Neural cell (in vitro differentiated cells): ENCODE results near the gene ELOVL2. TPM values are rescaled to one million over a fixed set of nuclear protein-coding genes. Genes with fewer than 3 reads are reported as not detected.
"Not testable (repeated sequence)": the region's sequence is repeated elsewhere in the genome, so short reads cannot be mapped to it uniquely, and the experiment has no call there.

ENCODE experiments used
- H2AFZ ChIP-seq: fragments of 200-600, 300-800 bp; sonication (generic), shearing (Covaris generic); 2 replicates; pipeline ENCODE4 v1.6.0; 2014; ENCODE audit warnings: low read depth, mild to moderate bottlenecking, antibody characterized with exemption, low read length, moderate library complexity
- H3F3A ChIP-seq: fragments of 200-600 bp; shearing (Covaris generic); 2 replicates; pipeline ENCODE4 v1.6.1; 2016; ENCODE audit warnings: mild to moderate bottlenecking, moderate library complexity, mixed read lengths, antibody characterized with exemption, low read length; ENCODE audit not compliant: insufficient read depth, poor library complexity, severe bottlenecking
- H3K27ac ChIP-seq: fragments of 200-600, 300-800 bp; sonication (generic), shearing (Covaris generic); 2 replicates; pipeline ENCODE4 v1.5.1; 2014; ENCODE audit warnings: mild to moderate bottlenecking, low read length, moderate library complexity
- H3K27me3 ChIP-seq: fragments of 300-800, 200-600 bp; sonication (generic), shearing (Covaris generic); 2 replicates; pipeline ENCODE4 v1.6.0; 2014; ENCODE audit warnings: mild to moderate bottlenecking, low read depth, low read length, moderate library complexity; ENCODE audit not compliant: insufficient read depth
- H3K36me3 ChIP-seq: fragments of 300-800, 200-600 bp; sonication (generic), shearing (Covaris generic); 2 replicates; pipeline ENCODE4 v1.5.1; 2014; ENCODE audit warnings: mild to moderate bottlenecking, antibody characterized with exemption, low read length, moderate library complexity; ENCODE audit not compliant: insufficient read depth
- H3K4me2 ChIP-seq: fragments of 300-800, 200-600 bp; sonication (generic), shearing (Covaris generic); 2 replicates; pipeline ENCODE4 v1.6.0; 2014; ENCODE audit warnings: mild to moderate bottlenecking, low read length
- H3K4me3 ChIP-seq: fragments of 300-800, 200-600 bp; sonication (generic), shearing (Covaris generic); 2 replicates; pipeline ENCODE4 v1.5.1; 2014; ENCODE audit warnings: mild to moderate bottlenecking, low read length, moderate library complexity
- H3K79me2 ChIP-seq: fragments of 200-600 bp; shearing (Covaris generic); replicated peaks from 2 replicates; pipeline ENCODE4 v1.6.0; 2014; ENCODE audit warnings: mild to moderate bottlenecking, low read length, moderate library complexity; ENCODE audit not compliant: insufficient read depth
- H3K9ac ChIP-seq: fragments of 300-800, 200-600 bp; sonication (generic), shearing (Covaris generic); 2 replicates; pipeline ENCODE4 v1.6.1; 2016; ENCODE audit warnings: mild to moderate bottlenecking, low read length, mixed read lengths
- H3K9me2 ChIP-seq: fragments of 200-600 bp; shearing (Covaris generic); 2 replicates; pipeline ENCODE4 v1.6.1; 2016; ENCODE audit warnings: mild to moderate bottlenecking, low read length, mixed read lengths; ENCODE audit not compliant: insufficient read depth
- H3K9me3 ChIP-seq: fragments of 200-600, 300-800 bp; sonication (generic), shearing (Covaris generic); 2 replicates; pipeline ENCODE4 v1.6.1; 2016; ENCODE audit warnings: mild to moderate bottlenecking, mixed run types, low read length, moderate library complexity, mixed read lengths
- H4K20me1 ChIP-seq: fragments of 200-600 bp; shearing (Covaris generic); 2 replicates; pipeline ENCODE4 v1.6.1; 2016; ENCODE audit warnings: mild to moderate bottlenecking, mixed run types; ENCODE audit not compliant: insufficient read depth
- CTCF ChIP-seq: fragments of 450-650 bp; IDR thresholded peaks from 2 replicates; pipeline ENCODE4 v1.5.1; 2014; ENCODE audit warnings: antibody characterized with exemption, mild to moderate bottlenecking, moderate library complexity; ENCODE audit not compliant: poor library complexity, severe bottlenecking
- EP300 ChIP-seq: fragments of 450-650 bp; conservative IDR thresholded peaks from 2 replicates; pipeline ENCODE4 v1.6.1; 2014; ENCODE audit warnings: antibody characterized with exemption, mild to moderate bottlenecking, moderate library complexity; ENCODE audit not compliant: poor library complexity, severe bottlenecking
- EZH2 ChIP-seq: fragments of 200-600, 300-800 bp; shearing (Covaris generic), sonication (generic); IDR thresholded peaks from 2 replicates; pipeline ENCODE4 v1.6.1; 2014; ENCODE audit warnings: antibody characterized with exemption, low read length, borderline replicate concordance, mild to moderate bottlenecking; ENCODE audit not compliant: insufficient read depth, poor library complexity, severe bottlenecking
- MXI1 ChIP-seq: fragments of 450-650 bp; conservative IDR thresholded peaks from 2 replicates; pipeline ENCODE4 v1.6.1; 2014; ENCODE audit warnings: antibody characterized with exemption, mild to moderate bottlenecking; ENCODE audit not compliant: poor library complexity, severe bottlenecking
- POLR2AphosphoS5 ChIP-seq: IDR thresholded peaks from 2 replicates; pipeline ENCODE4 v1.6.1; 2012
- RAD21 ChIP-seq: fragments of 450-650 bp; conservative IDR thresholded peaks from 2 replicates; pipeline ENCODE4 v1.6.1; 2014; ENCODE audit warnings: antibody characterized with exemption, mild to moderate bottlenecking, moderate library complexity
- REST ChIP-seq: IDR thresholded peaks from 2 replicates; pipeline ENCODE4 v1.6.1; 2012; ENCODE audit warnings: borderline replicate concordance
- SMC3 ChIP-seq: fragments of 450-650 bp; conservative IDR thresholded peaks from 2 replicates; pipeline ENCODE4 v1.6.1; 2014; ENCODE audit warnings: antibody characterized with exemption, mild to moderate bottlenecking, moderate library complexity; ENCODE audit not compliant: poor library complexity
- TAF1 ChIP-seq: IDR thresholded peaks from 2 replicates; pipeline ENCODE4 v1.6.1; 2012; ENCODE audit warnings: low read depth
- polyA plus RNA-seq: library from polyadenylated mRNA; depleted of rRNA; stranded (reverse); fragments of >200 nt; gene quantifications from 2 replicates; pipeline ENCODE4 v1.2.3, GENCODE V29; 2014

Gene ELOVL2
- polyA plus RNA-seq, 1 donor from 2014 or later: 5.4 TPM

DNA sequence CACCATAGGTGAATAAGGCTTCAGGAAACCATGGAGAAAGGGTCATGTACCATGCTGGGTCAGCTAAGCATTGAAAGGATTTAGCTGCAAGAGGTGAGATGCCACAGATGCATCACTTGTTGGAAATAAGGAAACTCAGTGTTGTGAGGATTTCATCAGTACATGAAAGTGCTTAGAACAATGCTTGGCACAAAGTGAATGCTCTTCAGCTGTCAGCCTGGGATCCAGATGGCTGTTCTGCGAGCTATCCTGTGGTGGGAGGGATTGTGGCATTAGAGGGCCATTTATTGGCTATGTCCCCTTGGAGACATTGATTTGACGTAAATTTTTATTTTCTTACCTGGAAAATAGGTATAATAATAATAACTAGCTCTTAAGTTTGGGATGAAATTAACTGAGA, 53.0 kb downstream of the ELOVL2 start:
- no peak overlapping the region for H3K9ac ChIP-seq
- H3K27ac ChIP-seq: no peak overlapping the region
- no peak overlapping the region for H3K4me2 ChIP-seq
- no peaks in the 10 kb centered on the region for H3K36me3 ChIP-seq
- H4K20me1 ChIP-seq: no peaks in the 10 kb centered on the region
- no peaks in the 10 kb centered on the region for H3K9me2 ChIP-seq
- no peak overlapping the region for H2AFZ ChIP-seq
- no peaks in the 10 kb centered on the region for H3F3A ChIP-seq
- H3K9me3 ChIP-seq: no peaks in the 10 kb centered on the region
- H3K79me2 ChIP-seq: no peaks in the 10 kb centered on the region
- no peak overlapping the region for H3K4me3 ChIP-seq
- TF ChIP-seq MXI1 (no peak), CTCF (no peak), POLR2AphosphoS5 (no peak), TAF1 (no peak), SMC3 (no peak), REST (no peak), EZH2 (no peak), EP300 (no peak), RAD21 (no peak)
- no peaks in the 10 kb centered on the region for H3K27me3 ChIP-seq

DNA sequence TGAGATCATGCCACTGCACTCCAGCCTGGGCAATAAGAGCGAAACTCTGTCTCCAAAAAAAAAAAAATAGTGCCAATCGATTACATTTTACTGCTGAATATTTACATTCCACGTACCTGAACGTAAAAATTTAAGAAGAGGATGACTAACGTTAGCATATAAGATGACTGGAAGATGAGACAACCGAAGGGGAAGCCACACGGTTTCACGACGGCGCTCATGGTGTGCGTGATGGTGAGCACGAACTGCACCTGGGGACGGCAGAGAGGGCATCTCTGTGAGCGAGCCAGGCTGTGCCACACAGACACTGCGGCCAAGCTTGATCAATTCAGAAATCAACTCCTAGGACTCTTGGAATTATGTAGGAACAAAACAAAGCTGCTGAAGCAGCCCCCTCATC, 54.5 kb downstream of the ELOVL2 start:
- Histone ChIP-seq H3K4me3 (no peak overlapping the region), H3K27ac (no peak overlapping the region), H3K9ac (no peak overlapping the region), H3K4me2 (no peak overlapping the region), H2AFZ (no peak overlapping the region), H4K20me1 (no peaks in the 10 kb centered on the region), H3F3A (no peaks in the 10 kb centered on the region), H3K9me3 (no peaks in the 10 kb centered on the region), H3K36me3 (no peaks in the 10 kb centered on the region), H3K79me2 (no peaks in the 10 kb centered on the region), H3K27me3 (no peaks in the 10 kb centered on the region), H3K9me2 (no peaks in the 10 kb centered on the region)
- no peak for TF ChIP-seq EZH2
- no peak for TF ChIP-seq SMC3
- TF ChIP-seq TAF1: no peak
- TF ChIP-seq REST: no peak
- TF ChIP-seq EP300: no peak
- no peak for TF ChIP-seq POLR2AphosphoS5
- no peak for TF ChIP-seq CTCF
- TF ChIP-seq MXI1: no peak

DNA sequence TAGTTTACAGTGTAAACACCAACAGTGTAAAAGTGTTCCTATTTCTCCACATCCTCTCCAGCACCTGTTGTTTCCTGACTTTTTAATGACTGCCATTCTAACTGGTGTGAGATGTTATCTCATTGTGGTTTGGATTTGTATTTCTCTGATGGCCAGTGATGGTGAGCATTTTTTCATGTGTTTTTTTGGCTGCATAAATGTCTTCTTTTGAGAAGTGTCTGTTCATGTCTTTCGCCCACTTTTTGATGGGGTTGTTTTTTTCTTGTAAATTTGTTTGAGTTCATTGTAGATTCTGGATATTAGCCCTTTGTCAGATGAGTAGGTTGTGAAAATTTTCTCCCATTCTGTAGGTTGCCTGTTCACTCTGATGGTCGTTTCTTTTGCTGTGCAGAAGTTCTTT, 59.1 kb downstream of the ELOVL2 start:
- H4K20me1 ChIP-seq: not testable (repeated sequence)

More for the DNA sequence above, 59.1 kb downstream of the ELOVL2 start:
- not testable (repeated sequence) for H3K27me3 ChIP-seq, H3K9me3 ChIP-seq, H3K4me2 ChIP-seq, H3K4me3 ChIP-seq, H3F3A ChIP-seq, H3K9ac ChIP-seq, H3K79me2 ChIP-seq, H3K27ac ChIP-seq, H3K36me3 ChIP-seq, H2AFZ ChIP-seq, H3K9me2 ChIP-seq
